GM06990 (cell line): ENCODE measurements around the gene LRRC37A.
"Not testable (repeated sequence)": the region's sequence is repeated elsewhere in the genome, so short reads cannot be mapped to it uniquely, and the experiment has no call there.

Experiments
- DNase-seq: peaks from one replicate; pipeline ENCODE4 v3.0.0-alpha.2; 2011; ENCODE audit not compliant: insufficient read length; ENCODE audit errors: extremely low read depth
- H3K27me3 ChIP-seq: replicated peaks from 2 replicates; pipeline ENCODE4 v1.6.0; 2011; ENCODE audit warnings: low read length; ENCODE audit not compliant: control insufficient read depth, insufficient read depth
- H3K36me3 ChIP-seq: 2 replicates; pipeline ENCODE4 v1.5.1; 2011; ENCODE audit warnings: low read length; ENCODE audit not compliant: control insufficient read depth, insufficient read depth
- H3K4me3 ChIP-seq: replicated peaks from 2 replicates; pipeline ENCODE4 v1.5.1; 2011; ENCODE audit warnings: low read depth, mild to moderate bottlenecking, control low read depth, low read length
- TF ChIP-seq, protein P1 (sequence below): IDR thresholded peaks from 2 replicates; pipeline ENCODE4 v1.5.1; 2011; ENCODE audit warnings: low read length, control low read depth, mild to moderate bottlenecking, inconsistent platforms; ENCODE audit not compliant: insufficient read depth, poor library complexity, severe bottlenecking

The LRRC37A gene

DNA sequence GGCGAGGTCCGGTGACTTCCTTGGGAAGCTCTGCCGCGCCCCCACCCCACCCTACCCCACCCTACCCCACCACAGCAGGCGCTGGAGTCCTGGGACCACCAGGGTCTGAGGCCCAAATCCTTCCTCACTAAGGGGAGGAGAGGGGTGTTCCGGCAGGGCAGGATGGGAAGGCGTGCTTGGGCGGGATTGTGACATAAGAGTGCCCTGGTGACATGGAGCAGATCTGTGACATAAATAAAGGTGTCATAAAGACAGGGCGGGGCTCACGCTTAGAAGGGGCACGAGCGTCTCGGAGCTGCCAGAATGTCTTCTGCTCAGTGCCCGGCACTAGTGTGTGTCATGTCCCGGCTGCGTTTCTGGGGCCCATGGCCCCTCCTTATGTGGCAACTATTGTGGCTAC, at the start of gene LRRC37A:
Gene LRRC37A (plus strand): TSS at position 301 of the 400 bp plus-strand sequence. CDS start 3 bp downstream, at position 304.
- DNase-seq, H3K36me3 ChIP-seq: not testable (repeated sequence)

DNA sequence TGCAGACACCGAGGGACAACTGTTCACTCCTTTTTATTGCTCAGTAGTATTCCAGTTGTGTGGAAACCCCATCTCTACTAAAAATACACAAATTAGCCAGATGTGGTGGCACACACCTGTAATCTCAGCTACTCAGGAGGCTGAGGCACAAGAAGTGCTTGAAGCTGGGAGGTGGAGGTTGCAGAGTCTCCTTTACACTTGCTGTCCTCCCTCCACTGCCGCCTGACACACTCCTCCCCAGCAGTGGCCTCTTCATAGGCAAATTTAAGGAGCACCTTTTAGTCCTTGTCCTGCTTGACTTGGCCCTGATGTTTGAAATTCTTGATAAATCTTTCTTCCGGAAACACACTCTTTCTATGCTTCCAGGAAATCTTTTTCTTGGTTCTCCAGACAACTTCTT, 45.8 kb upstream of the LRRC37A start:
- not testable (repeated sequence) for H3K4me3 ChIP-seq, DNase-seq, H3K27me3 ChIP-seq, H3K36me3 ChIP-seq

More for the DNA sequence above, at the start of gene LRRC37A:
- not testable (repeated sequence) for H3K27me3 ChIP-seq, H3K4me3 ChIP-seq

DNA sequence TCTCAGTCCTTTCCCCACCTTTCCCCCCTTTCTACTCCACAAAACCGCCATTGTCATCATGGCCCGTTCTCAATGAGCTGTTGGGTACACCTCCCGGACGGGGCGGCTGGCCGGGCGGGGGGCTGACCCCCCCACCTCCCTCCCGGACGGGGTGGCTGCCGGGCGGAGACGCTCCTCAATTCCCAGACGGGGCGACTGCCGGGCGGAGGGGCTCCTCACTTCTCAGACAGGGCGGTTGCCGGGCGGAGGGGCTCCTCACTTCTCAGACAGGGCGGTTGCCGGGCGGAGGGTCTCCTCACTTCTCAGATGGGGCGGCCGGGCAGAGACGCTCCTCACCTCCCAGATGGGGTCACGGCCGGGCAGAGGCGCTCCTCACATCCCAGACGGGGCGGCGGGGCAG, 42.1 kb upstream of the LRRC37A start:
- DNase-seq, H3K27me3 ChIP-seq, H3K4me3 ChIP-seq, H3K36me3 ChIP-seq: not testable (repeated sequence)

DNA sequence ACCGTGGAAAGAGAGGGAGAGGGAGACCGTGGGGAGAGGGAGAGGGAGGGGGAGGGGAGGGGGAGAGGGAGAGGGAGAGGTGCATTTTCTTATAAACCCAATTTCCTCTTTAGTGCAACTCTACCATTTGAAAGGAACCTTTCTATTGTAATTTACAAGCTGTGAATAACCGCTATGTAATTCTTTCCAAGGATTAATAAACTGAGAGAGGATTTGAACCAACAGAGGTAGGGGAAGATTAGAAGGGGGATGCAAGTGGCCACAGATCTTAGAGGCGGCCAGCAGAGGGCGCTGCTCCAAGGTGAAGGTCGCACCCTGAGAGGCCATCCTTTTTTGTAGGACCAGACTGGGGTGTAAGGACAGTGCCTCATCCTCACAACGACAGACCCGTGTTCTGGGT, 41.2 kb upstream of the LRRC37A start:
- peak; percentile 33 for DNase-seq

DNA sequence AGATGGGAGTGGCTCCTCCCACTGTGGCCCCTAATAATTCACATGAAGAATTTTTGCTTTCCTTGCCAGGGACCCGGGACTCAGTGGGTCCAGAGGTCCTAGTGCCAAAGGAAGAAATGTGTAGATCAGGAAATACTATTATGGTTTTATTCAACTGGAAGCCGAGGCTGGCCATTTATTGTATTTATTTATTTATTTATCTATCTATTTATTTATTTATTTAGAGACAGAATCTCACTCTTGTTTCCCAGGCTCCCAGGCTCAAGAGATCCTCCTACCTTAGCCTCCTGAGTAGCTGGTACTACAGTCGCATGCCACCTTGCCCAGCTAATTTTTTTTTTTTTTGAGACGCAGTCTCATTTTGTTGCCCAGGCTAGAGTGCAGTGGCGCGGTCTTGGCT, 40.7 kb upstream of the LRRC37A start:
- H3K36me3 ChIP-seq, H3K27me3 ChIP-seq, DNase-seq, H3K4me3 ChIP-seq: not testable (repeated sequence)

More for the DNA sequence above, 41.2 kb upstream of the LRRC37A start:
- TF ChIP-seq, protein P1, sequence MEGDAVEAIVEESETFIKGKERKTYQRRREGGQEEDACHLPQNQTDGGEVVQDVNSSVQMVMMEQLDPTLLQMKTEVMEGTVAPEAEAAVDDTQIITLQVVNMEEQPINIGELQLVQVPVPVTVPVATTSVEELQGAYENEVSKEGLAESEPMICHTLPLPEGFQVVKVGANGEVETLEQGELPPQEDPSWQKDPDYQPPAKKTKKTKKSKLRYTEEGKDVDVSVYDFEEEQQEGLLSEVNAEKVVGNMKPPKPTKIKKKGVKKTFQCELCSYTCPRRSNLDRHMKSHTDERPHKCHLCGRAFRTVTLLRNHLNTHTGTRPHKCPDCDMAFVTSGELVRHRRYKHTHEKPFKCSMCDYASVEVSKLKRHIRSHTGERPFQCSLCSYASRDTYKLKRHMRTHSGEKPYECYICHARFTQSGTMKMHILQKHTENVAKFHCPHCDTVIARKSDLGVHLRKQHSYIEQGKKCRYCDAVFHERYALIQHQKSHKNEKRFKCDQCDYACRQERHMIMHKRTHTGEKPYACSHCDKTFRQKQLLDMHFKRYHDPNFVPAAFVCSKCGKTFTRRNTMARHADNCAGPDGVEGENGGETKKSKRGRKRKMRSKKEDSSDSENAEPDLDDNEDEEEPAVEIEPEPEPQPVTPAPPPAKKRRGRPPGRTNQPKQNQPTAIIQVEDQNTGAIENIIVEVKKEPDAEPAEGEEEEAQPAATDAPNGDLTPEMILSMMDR = peak; percentile 77
- H3K4me3 ChIP-seq, H3K27me3 ChIP-seq, H3K36me3 ChIP-seq: not testable (repeated sequence)

DNA sequence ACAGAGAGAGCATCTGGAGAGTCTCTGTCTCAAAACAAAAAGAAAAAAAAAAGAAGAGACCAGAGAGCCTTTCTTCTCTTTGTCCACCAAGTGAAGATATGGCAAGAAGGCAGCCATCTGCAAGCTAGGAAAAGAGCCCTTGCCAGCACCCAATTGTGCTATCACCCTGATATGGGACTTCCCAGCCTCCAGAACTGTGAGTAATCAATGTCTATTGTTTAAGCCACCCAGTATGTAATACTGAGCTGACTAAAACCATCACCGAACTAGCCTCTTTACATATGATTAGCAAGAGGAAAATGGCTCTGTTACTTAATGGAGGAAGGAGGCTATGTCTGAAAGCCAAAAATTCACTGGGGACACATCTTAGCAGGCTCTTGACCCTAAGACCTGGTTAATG, 38.6 kb upstream of the LRRC37A start:
- not testable (repeated sequence) for DNase-seq, H3K36me3 ChIP-seq, H3K4me3 ChIP-seq, H3K27me3 ChIP-seq

DNA sequence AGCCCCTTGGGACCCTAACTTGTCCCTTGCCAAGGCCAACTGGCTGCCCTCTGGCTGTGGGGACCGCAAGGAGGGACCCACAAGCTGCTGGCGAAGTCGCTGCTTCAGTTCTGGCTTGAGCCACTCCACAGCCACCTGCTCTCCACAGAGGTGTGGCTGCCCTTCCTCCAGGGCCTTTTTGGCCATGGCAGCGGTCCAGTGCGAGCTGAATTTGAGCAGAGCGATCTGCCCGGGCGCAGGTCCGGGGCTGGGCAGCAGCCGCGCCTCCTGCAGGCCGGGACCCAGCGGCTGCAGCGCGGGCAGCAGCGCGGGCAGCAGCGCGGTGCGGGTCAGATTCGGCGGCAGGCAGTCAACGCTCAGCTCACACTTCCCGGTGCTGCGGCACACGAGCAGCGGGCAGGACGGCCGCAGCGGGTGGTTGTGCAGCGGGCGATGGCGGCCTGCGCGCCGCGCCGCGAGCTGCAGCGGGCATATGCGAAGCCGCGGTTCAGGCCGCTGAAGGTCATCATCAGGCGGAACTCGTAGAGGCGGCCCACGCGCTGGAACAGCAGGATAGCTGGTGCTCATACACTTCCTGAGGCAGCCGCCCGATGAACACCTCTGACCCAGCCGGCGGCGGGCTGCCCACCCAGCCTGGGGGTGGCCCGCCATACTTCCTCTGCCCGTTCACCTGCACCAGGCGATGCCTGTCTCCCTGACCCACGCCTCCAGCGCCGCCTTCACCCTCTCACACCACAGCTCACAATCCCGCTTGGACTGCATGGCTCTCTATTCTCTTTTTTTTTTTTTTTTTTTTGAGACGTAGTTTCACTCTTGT, 34.9 kb upstream of the LRRC37A start:
- H3K27me3 ChIP-seq, H3K36me3 ChIP-seq, DNase-seq: not testable (repeated sequence)
- H3K4me3 ChIP-seq = peak overlapping the region; percentile 46

DNA sequence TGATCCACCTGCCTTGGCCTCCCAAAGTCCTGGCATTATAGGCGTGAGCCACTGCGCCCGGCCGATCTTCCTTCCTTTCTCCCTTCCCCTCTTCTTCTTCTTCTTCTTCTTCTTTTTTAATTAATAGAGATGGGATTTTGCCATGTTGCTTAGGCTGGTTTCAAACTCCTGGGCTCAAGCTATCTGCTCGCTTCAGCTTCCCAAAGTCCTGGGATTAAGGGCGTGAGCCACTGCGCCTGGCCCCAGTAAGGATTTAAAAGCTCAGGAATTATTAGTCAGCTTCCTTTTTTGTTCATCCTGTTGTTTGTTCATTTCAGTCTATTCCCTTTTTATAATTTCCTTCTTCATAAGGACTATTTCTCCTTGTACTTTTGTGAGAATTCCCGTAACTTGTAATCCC, 32.7 kb upstream of the LRRC37A start:
- DNase-seq = no peak
- Histone ChIP-seq H3K36me3 (no peaks in the 10 kb centered on the region), H3K4me3 (no peak overlapping the region), H3K27me3 (no peaks in the 10 kb centered on the region; the same call in 1 of the 2 replicates)
- TF ChIP-seq, protein P1 = no peak
